Esophagus muscularis mucosa (tissue), 4 donors: Measurements from ENCODE around the gene ADCK1. TPM values are rescaled to one million over a fixed set of nuclear protein-coding genes. Genes with fewer than 3 reads are reported as not detected.

Source experiments
- DNase-seq: peaks from one replicate; pipeline ENCODE4 v3.0.0-alpha.2; 2017; ENCODE audit errors: extremely low spot score
- H3K27ac ChIP-seq, 4 donors: fragments of 200-600 bp; sonication (generic); replicated peaks in 1 of 4; 1 replicate in 3 of 4; 2 replicates in 1 of 4; pipeline ENCODE4 v1.5.1; 2016 to 2019; ENCODE audit warnings: mild to moderate bottlenecking in 1 of 4
- H3K27me3 ChIP-seq, 4 donors: fragments of 200-600 bp; sonication (generic); one replicate each; pipeline versions ENCODE4 v1.5.1 to v1.6.0; 2016 to 2019
- H3K36me3 ChIP-seq, 4 donors: fragments of 200-600 bp; sonication (generic); one replicate each; pipeline ENCODE4 v1.5.1; 2016 to 2019
- H3K4me1 ChIP-seq, 4 donors: fragments of 200-600 bp; sonication (generic); one replicate each; pipeline ENCODE4 v1.5.1; 2016 to 2019
- H3K4me3 ChIP-seq, 4 donors: fragments of 200-600 bp; sonication (generic); 1 replicate in 2 of 4; 2 replicates in 2 of 4; pipeline ENCODE4 v1.5.1; 2016 to 2019; ENCODE audit warnings: mild to moderate bottlenecking in 4 of 4, moderate library complexity in 1 of 4
- H3K9me3 ChIP-seq, 4 donors: fragments of 200-600 bp; sonication (generic); 1 replicate in 3 of 4; 2 replicates in 1 of 4; pipeline ENCODE4 v1.5.1; 2016 to 2019
- CTCF ChIP-seq, 3 experiments: fragments of 200-600 bp in 2 of 3; fragments of 450-650 bp in 1 of 3; sonication (generic) in 2 of 3; IDR thresholded peaks; one replicate each; pipeline ENCODE4 v1.5.1; 2017 to 2019; ENCODE audit warnings: antibody characterized with exemption in 3 of 3, mild to moderate bottlenecking in 2 of 3, moderate library complexity in 1 of 3
- EP300 ChIP-seq: sonication (generic); formaldehyde crosslinking; IDR thresholded peaks from one replicate; pipeline ENCODE4 v1.6.1; 2017; ENCODE audit warnings: antibody characterized with exemption
- POLR2A ChIP-seq: fragments of 450-650 bp; IDR thresholded peaks from one replicate; pipeline ENCODE4 v1.6.1; 2017; ENCODE audit warnings: antibody characterized with exemption, moderate library complexity, mild to moderate bottlenecking, low read depth
- POLR2AphosphoS5 ChIP-seq, 2 donors: sonication (generic); formaldehyde crosslinking; IDR thresholded peaks; one replicate each; pipeline ENCODE4 v1.6.1; 2017; ENCODE audit warnings: antibody characterized with exemption in 2 of 2
- WGBS: methylation state at CpG from one replicate; pipeline ENCODE4 v1.1.5; 2018; 5-methylcytosine and 5-hydroxymethylcytosine counted together
- intact Hi-C: fragments of 100-400 bp; cut with DNase I; formaldehyde crosslinking; loops from one replicate; pipeline ENCODE4 v1.15.1; 2023
- total RNA-seq, 4 donors: library from RNA; depleted of rRNA; stranded (reverse); fragments of >200 nt; gene quantifications; one replicate each; pipeline versions ENCODE4 v1.1.0 to v1.2.1, GENCODE V29; 2016

ADCK1 gene
- total RNA-seq, 4 donors from 2014 or later: 5.0 to 7.2 (median 5.7) TPM

GRCh38 chr14:77866932-77867331 lies 67.0 kb downstream of the ADCK1 start:
- DNase-seq: no peak
- no peak overlapping the region for H3K27ac ChIP-seq
- WGBS: 100% methylated on average over 3 of the region's 3 CpGs
- H3K36me3 ChIP-seq: peaks cover 0 to 12% (median 0%) of the 10 kb centered on the region in 4 donors
- H3K9me3 ChIP-seq: no peaks in the 10 kb centered on the region
- intact Hi-C loops: no loop called here
- H3K4me3 ChIP-seq: no peak overlapping the region
- no peak for TF ChIP-seq EP300
- no peaks in the 10 kb centered on the region for H3K4me1 ChIP-seq
- no peaks in the 10 kb centered on the region for H3K27me3 ChIP-seq

GRCh38 chr14:77867476-77867875 lies 67.6 kb downstream of the ADCK1 start:
- H3K4me1 ChIP-seq: no peaks in the 10 kb centered on the region
- no peak for DNase-seq
- 79% methylated on average over 6 of the region's 7 CpGs for WGBS
- H3K9me3 ChIP-seq: no peaks in the 10 kb centered on the region
- intact Hi-C loops: no loop called here
- TF ChIP-seq POLR2A: no peak
- no peak for TF ChIP-seq POLR2AphosphoS5 (IDR thresholded peaks at IDR 0.05)
- no peak for TF ChIP-seq EP300
- no peak for TF ChIP-seq CTCF (IDR thresholded peaks at IDR 0.05)
- H3K27me3 ChIP-seq: no peaks in the 10 kb centered on the region
- H3K36me3 ChIP-seq: peaks cover 0 to 12% (median 0%) of the 10 kb centered on the region in 4 donors
- no peak overlapping the region for H3K27ac ChIP-seq
- no peak overlapping the region for H3K4me3 ChIP-seq

GRCh38 chr14:77868552-77869285 lies 68.8 kb downstream of the ADCK1 start:
- Histone ChIP-seq H3K36me3 (peaks cover 0 to 12% (median 0%) of the 10 kb centered on the region in 4 donors), H3K9me3 (no peaks in the 10 kb centered on the region), H3K27me3 (no peaks in the 10 kb centered on the region), H3K27ac (no peak overlapping the region), H3K4me1 (no peaks in the 10 kb centered on the region), H3K4me3 (no peak overlapping the region)
- TF ChIP-seq EP300 (no peak), POLR2A (no peak), CTCF (IDR thresholded peaks at IDR 0.05) (no peak), POLR2AphosphoS5 (IDR thresholded peaks at IDR 0.05) (no peak)
- no peak for DNase-seq
- intact Hi-C loops: no loop called here
- 88% methylated on average over 13 of the region's 13 CpGs for WGBS

- Histone ChIP-seq H3K9me3 (no peaks in the 10 kb centered on the region), H3K4me1 (no peaks in the 10 kb centered on the region), H3K36me3 (peaks cover 0 to 12% (median 0%) of the 10 kb centered on the region in 4 donors), H3K27ac (no peak overlapping the region), H3K27me3 (no peaks in the 10 kb centered on the region), H3K4me3 (no peak overlapping the region)
- intact Hi-C loops: no loop called here
- no peak for DNase-seq
- TF ChIP-seq POLR2A: no peak
- no peak for TF ChIP-seq CTCF (IDR thresholded peaks at IDR 0.05)
- TF ChIP-seq POLR2AphosphoS5 (IDR thresholded peaks at IDR 0.05): no peak
- TF ChIP-seq EP300: no peak
Measured at GRCh38 chr14:77869340-77869739, 69.4 kb downstream of the ADCK1 start.

- Histone ChIP-seq H3K9me3 (peaks cover 0 to 4% (median 0%) of the 10 kb centered on the region in 4 donors), H3K27me3 (no peaks in the 10 kb centered on the region), H3K4me3 (no peak overlapping the region), H3K27ac (no peak overlapping the region), H3K36me3 (peaks cover 0 to 7% (median 0%) of the 10 kb centered on the region in 4 donors), H3K4me1 (no peaks in the 10 kb centered on the region)
- no peak for DNase-seq
- intact Hi-C loops: no loop called here
- 86% methylated on average over 4 of the region's 4 CpGs for WGBS
- TF ChIP-seq EP300 (no peak), POLR2AphosphoS5 (IDR thresholded peaks at IDR 0.05) (no peak), CTCF (IDR thresholded peaks at IDR 0.05) (no peak), POLR2A (no peak)
Measured at GRCh38 chr14:77870646-77871045, 70.7 kb downstream of the ADCK1 start.
